ENCODE measurements around the gene SLC16A13.

DNA sequence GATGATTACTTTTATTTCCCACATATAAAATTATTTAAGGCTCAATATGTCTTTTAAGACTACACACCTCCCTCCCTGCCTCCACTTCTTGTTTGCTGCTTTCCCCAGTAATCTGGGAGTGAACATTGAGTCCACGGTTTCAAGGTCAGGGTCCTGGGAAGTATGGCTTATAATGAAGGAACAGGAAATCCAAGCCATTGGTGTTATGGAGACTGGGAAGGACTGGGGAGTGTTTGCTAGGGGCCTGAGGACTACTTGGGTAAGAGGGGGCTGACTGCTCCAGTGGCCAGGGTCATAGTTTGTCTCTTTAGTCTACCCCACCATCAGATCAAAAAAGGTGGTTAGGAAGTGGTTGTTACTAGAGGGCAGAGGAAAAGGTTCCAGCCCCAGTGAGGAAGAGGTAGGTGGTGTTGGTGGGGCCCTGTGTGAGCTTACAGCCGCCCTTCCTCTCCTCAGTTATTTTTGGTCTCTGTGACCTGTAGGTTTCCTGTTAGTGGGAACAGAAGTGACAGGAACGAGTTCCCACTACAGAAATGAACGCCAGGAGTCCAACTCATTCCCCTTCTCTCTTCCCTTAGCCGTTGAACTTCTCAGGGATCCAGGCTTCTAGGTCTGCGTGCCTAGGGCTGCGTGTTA lies 742 bp upstream of the SLC16A13 start:
- TF ChIP-seq, protein P1, sequence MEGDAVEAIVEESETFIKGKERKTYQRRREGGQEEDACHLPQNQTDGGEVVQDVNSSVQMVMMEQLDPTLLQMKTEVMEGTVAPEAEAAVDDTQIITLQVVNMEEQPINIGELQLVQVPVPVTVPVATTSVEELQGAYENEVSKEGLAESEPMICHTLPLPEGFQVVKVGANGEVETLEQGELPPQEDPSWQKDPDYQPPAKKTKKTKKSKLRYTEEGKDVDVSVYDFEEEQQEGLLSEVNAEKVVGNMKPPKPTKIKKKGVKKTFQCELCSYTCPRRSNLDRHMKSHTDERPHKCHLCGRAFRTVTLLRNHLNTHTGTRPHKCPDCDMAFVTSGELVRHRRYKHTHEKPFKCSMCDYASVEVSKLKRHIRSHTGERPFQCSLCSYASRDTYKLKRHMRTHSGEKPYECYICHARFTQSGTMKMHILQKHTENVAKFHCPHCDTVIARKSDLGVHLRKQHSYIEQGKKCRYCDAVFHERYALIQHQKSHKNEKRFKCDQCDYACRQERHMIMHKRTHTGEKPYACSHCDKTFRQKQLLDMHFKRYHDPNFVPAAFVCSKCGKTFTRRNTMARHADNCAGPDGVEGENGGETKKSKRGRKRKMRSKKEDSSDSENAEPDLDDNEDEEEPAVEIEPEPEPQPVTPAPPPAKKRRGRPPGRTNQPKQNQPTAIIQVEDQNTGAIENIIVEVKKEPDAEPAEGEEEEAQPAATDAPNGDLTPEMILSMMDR (IDR thresholded peaks at IDR 0.05; ENCODE audit: low read depth, low read length, missing input control): no peak
- TF ChIP-seq, protein P2, sequence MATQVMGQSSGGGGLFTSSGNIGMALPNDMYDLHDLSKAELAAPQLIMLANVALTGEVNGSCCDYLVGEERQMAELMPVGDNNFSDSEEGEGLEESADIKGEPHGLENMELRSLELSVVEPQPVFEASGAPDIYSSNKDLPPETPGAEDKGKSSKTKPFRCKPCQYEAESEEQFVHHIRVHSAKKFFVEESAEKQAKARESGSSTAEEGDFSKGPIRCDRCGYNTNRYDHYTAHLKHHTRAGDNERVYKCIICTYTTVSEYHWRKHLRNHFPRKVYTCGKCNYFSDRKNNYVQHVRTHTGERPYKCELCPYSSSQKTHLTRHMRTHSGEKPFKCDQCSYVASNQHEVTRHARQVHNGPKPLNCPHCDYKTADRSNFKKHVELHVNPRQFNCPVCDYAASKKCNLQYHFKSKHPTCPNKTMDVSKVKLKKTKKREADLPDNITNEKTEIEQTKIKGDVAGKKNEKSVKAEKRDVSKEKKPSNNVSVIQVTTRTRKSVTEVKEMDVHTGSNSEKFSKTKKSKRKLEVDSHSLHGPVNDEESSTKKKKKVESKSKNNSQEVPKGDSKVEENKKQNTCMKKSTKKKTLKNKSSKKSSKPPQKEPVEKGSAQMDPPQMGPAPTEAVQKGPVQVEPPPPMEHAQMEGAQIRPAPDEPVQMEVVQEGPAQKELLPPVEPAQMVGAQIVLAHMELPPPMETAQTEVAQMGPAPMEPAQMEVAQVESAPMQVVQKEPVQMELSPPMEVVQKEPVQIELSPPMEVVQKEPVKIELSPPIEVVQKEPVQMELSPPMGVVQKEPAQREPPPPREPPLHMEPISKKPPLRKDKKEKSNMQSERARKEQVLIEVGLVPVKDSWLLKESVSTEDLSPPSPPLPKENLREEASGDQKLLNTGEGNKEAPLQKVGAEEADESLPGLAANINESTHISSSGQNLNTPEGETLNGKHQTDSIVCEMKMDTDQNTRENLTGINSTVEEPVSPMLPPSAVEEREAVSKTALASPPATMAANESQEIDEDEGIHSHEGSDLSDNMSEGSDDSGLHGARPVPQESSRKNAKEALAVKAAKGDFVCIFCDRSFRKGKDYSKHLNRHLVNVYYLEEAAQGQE (IDR thresholded peaks at IDR 0.05): no peak
- TF ChIP-seq, protein P3, sequence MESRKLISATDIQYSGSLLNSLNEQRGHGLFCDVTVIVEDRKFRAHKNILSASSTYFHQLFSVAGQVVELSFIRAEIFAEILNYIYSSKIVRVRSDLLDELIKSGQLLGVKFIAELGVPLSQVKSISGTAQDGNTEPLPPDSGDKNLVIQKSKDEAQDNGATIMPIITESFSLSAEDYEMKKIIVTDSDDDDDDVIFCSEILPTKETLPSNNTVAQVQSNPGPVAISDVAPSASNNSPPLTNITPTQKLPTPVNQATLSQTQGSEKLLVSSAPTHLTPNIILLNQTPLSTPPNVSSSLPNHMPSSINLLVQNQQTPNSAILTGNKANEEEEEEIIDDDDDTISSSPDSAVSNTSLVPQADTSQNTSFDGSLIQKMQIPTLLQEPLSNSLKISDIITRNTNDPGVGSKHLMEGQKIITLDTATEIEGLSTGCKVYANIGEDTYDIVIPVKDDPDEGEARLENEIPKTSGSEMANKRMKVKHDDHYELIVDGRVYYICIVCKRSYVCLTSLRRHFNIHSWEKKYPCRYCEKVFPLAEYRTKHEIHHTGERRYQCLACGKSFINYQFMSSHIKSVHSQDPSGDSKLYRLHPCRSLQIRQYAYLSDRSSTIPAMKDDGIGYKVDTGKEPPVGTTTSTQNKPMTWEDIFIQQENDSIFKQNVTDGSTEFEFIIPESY (IDR thresholded peaks at IDR 0.05): no peak
- TF ChIP-seq RAD21 (IDR thresholded peaks at IDR 0.05) (no peak), YY1 (IDR thresholded peaks at IDR 0.05) (no peak)

Data from liver (tissue), 3 donors.